Putamen (tissue), 1 donor: ENCODE measurements around the gene KCNT1.

ENCODE experiments used
- DNase-seq: peaks from one replicate; pipeline ENCODE4 v3.0.0-alpha.2; 2016; ENCODE audit warnings: low spot score

The KCNT1 gene

DNA sequence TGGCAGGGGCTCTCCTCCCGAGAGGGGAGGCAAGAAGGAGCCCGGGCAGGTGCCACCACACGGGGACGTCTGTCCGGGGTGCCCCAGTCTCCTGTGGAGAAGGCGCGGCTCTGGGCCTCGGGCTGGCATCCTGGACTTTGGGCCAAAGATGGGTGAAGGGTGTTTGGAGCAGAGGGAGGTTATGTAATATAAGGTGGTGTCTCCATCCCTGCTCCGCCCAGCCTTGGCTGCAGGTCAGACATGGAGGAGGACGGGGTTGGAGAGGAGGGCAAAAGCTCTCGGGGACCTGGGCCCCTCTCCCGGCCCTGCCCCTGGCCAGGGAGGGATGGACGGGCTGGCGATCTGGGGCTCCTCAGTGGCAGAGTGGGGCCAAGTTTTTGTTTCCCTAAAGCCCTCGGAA is 1.5 kb upstream of the KCNT1 start:
- no peak for DNase-seq

GRCh38 chr9:135701067-135701958 is 672 bp upstream of the KCNT1 start:
- no peak for DNase-seq

DNA sequence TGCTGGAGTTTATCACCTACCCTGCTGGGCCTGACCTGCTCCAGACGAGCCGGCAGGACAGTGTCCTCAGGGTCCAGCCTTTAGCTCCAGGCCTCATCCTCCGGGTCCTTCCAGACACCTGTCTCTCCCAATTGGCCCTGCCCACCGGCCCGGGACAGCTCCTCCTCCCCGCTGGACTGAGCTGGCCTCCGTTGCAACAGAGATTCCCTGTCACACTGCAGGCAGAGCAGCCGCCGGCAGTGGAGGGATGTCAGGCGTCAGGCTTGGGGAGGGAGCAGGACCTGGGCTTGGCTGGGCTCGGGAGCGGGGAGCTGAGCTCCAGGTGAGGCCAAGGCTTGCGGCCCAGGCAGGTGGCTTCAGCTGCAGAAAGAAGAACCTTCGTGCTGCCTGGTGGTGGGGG is 1.7 kb downstream of the KCNT1 start:
- no peak for DNase-seq

DNA sequence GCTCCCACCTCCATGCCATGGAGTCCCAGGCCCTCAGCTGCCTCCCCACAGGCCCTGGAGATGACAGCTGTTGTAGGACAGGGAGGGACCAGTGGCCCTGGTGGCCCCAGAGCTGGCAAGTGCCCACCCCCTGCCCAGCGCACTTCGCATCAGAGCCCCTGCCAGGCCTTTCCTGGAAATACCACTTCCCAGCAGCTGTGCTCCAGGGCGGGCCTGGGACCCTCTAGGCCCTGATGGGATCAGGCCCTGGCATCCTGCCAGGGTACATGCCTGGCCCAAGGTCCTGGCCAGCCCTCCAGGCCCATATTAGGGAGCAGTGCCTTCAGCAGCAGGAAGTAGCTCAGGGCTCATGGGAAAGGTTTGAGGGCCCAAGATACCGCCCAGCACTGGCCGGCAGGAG is 2.5 kb downstream of the KCNT1 start:
- DNase-seq, result no peak

DNA sequence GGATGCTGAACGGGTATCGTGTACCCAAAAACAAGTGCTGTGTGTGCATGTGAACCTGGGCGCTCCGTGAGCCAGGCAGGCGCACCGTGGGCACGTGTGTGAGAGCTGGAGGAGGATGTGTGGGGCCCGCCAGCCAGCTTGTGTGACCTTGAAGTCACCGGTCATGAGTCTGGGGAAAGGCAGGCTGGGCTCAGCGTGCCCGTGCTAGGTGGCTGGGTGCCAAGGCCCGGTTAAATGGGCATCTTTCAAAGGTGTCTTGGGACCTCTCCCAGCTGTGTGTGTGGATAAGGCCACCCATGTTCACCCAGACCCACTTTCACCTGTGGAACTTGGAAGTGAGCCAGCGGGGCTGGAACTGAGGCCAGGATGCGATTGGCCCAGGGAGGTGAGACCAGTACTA is 3.4 kb downstream of the KCNT1 start:
- DNase-seq, result no peak

GRCh38 chr9:135706288-135706687 is 4.3 kb downstream of the KCNT1 start:
- DNase-seq, result no peak

GRCh38 chr9:135707252-135708138 is 5.5 kb downstream of the KCNT1 start:
- no peak for DNase-seq

- DNase-seq, result no peak
Observed at GRCh38 chr9:135708164-135708563, 6.2 kb downstream of the KCNT1 start.

DNA sequence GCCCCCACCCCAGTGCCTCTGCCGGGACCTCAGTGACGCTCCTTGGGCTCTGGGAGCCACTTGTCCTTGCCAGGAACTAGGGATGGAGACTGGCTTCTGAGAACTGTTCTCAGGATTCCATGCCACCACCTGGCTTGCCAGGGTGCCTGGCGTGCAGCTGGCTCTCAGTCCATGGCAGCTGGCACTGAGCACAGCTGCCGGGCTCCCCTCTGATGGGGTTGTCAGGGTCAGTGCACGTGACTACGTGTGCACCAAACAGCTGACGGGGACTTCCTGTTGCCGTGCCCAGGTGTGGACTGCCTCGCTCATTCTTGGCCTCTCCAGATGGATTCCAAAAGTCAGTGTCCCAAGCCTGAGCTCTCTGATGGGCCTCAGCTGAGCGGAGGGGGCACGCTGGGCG is 9.4 kb downstream of the KCNT1 start:
- DNase-seq, result no peak

DNA sequence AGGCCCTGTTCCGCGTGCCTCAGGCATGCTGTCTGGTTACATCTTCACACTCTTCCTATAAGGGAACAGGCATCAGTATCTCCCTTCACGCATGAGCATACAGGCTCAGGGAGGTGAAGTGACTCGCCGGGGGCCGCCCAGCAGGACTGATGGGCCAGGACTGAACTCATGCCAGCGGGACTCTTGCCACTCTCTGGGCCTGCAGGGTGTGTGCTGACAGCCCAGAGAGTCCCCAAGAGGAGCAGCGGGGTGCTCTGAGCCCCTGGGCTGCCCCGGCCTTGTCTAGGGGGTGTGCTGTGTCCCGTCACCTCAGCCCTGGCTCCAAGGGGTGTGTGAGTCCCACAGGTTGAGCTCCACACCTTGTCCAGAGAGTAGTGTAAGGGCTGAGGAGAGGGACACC is 9.9 kb downstream of the KCNT1 start:
- DNase-seq, result no peak

- no peak for DNase-seq
Observed at GRCh38 chr9:135712613-135713295, 10.8 kb downstream of the KCNT1 start.

DNA sequence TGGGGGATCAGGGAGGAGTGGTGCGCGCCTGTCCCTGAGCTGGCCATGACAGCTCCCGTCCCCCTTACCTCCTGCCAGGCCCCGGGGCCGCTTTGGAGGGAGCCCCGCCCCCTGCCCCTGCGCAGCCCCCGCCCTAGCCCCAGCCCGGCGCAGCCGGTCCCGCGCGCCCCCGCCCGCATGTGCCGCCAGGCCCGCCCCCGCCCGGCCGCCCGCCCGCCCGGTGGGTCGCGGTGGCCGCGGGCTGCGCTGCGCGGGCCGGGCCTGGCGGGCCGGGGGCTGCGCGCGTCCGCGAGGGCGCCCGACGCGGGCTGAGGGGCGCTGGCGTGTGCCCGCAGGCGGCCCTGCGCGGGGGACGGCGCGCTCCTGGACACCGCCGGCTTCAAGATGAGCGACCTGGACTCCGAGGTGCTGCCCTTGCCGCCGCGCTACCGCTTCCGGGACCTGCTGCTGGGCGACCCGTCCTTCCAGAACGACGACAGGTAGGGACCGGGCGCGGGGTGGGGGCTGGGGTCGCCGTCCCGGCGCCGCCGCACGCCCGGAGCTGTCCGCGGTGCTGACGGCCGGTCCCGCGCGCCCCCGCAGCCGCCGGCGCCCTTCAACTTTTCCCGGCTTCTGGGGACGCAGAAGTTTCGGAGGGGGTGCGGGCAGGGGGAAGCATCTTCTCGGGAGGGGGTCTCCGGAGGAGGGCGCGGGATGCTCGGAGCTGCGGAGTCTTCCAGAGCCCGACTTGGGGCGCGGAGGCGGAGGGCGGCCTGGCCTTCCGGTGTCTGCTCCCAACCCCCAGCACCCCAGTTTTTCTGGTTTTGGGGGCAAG is 12.5 kb downstream of the KCNT1 start:
- DNase-seq, result no peak

GRCh38 chr9:135715056-135715595 is 13.1 kb downstream of the KCNT1 start:
- no peak for DNase-seq

DNA sequence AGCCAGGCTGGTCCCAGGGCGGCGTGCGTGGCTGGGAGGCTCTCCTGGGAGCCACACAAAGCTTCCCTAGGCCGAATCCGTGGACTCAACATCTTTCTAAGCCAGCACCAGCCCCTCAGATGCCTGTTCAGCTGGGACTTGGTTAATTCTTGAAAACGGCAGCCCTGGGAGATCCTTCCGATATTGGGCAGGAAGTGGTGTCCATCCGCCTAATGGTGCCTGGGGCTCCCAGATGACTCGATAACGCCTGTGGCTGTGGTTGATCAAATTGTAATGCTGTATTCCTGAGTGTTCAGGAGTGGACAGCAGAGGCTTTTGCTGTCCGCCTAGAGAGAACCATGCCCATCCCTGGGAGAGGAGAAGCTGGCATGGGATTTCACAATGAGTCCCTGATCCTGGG is 14.1 kb downstream of the KCNT1 start:
- no peak for DNase-seq

DNA sequence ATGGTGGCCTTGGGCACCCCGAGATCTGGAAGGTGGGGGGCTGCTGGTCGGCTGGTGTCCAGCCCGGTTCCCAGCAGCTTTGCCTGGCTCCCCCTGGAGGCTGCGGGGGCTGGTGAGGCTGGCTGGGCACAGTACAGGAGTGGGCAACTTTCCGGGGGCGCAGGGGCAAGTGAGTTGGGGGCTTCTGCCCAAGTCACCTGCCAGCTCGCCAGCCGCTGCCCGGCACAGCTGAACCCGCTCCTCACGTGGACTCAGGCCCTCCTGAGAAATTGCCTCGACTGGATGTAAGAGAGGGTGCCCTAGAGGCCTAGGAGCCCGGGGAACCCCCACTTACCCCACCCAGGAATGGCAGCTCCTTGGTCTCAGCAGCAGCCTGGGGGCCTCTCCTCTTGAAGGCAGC is 15.4 kb downstream of the KCNT1 start:
- no peak for DNase-seq

DNA sequence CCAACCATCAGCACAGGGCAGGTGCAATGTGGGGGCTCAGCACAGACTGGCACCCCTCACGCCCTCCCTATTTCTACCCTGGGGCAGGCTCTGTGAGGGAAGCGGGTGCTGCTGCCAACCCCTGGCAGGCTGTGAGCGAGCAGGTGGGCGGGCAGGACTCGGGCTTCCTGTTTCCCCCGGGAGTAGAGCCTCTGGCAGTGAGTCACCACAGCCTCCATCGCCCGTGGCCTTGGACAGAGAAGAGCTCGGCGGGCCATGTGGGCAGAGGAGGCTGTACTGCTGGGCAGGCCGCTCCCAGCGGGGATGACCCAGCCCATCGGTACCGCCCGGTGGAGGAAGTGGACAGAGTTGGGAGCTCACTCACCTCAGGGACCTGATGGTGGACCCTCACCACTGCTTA is 16.6 kb downstream of the KCNT1 start:
- DNase-seq, result no peak

GRCh38 chr9:135719472-135719871 is 17.5 kb downstream of the KCNT1 start:
- DNase-seq, result no peak

GRCh38 chr9:135722365-135722764 is 20.4 kb downstream of the KCNT1 start:
- no peak for DNase-seq

DNA sequence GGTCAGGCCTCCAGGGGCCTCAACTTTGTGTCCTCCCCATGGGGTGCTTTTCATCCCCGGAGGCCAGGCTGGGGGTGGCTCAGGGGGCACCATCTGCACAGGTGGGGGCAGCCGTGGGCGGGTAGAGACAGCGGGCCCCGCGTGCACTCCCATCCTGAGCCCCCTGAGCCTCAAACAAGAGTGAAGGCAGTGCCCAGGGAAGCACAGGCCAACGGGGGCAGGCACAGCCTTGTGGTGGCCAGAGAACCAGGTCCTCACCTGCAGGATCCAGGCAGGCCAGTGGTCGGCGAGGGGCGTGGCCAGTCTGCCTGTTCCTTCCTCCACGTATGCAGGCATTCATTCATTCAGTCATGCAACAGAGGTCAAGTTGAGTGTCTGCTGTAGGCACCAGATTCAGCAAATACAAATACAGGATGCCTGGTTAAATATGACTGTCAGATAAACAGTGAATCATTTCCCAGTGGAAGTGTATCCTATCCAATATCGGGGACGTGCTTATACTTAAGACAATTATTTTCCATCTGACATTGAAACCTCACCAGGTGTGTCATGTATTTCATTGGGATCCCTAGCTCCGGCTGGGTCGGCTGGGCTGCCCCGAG is 22.3 kb downstream of the KCNT1 start:
- no peak for DNase-seq

GRCh38 chr9:135726138-135726853 is 24.3 kb downstream of the KCNT1 start:
- no peak for DNase-seq
